CD4-positive, alpha-beta T cell (primary cell): Measurements from ENCODE around the gene SLC17A9. TPM values are rescaled to one million over a fixed set of nuclear protein-coding genes. Genes with fewer than 3 reads are reported as not detected.

ENCODE experiments used
- ATAC-seq: fragments of 200-7000 bp; cut with Tn5 transposase; one replicate; pipeline ENCODE4 v1.10.0; 2022; ENCODE audit warnings: mild to moderate bottlenecking; ENCODE audit not compliant: poor library complexity
- CTCF ChIA-PET: fragments of 350-600 bp; sonication (Branson Sonifier 250); formaldehyde crosslinking; loops from one replicate; lab custom pipeline; 2021; ENCODE audit warnings: antibody characterized with exemption, inconsistent platforms; lab: Charles Lee
- POLR2A ChIA-PET: fragments of 350-600 bp; sonication (Branson Sonifier 250); formaldehyde crosslinking; loops from one replicate; lab custom pipeline; 2021; ENCODE audit warnings: antibody characterized with exemption, inconsistent platforms; lab: Charles Lee
- DNase-seq, 14 experiments: peaks; one replicate each; pipeline ENCODE4 v3.0.0-alpha.2; 2013 to 2020; ENCODE audit warnings: mixed read lengths in 2 of 14
- H3K27ac ChIP-seq, 2 donors: one replicate each; pipeline versions ENCODE4 v1.5.1 to v1.7.0; 2013; ENCODE audit warnings: low read length in 2 of 2, low read depth in 1 of 2, mild to moderate bottlenecking in 1 of 2
- H3K27me3 ChIP-seq, 2 experiments: 1 replicate in 1 of 2; 2 replicates in 1 of 2; pipeline versions ENCODE4 v1.6.1 to v1.7.0; 2013; ENCODE audit warnings: low read length in 2 of 2, control low read depth in 1 of 2, mild to moderate bottlenecking in 1 of 2, moderate library complexity in 1 of 2; ENCODE audit not compliant: insufficient read depth in 2 of 2, control insufficient read depth in 1 of 2
- H3K36me3 ChIP-seq: one replicate; pipeline ENCODE4 v1.6.1; 2013; ENCODE audit warnings: low read length, control low read depth; ENCODE audit not compliant: insufficient read depth
- H3K4me1 ChIP-seq: one replicate; pipeline ENCODE4 v1.6.1; 2013; ENCODE audit warnings: low read length, control low read depth; ENCODE audit not compliant: insufficient read depth
- H3K4me3 ChIP-seq: one replicate; pipeline ENCODE4 v1.5.1; 2013; ENCODE audit warnings: mild to moderate bottlenecking, low read length, moderate library complexity
- H3K9me3 ChIP-seq, 2 experiments: 1 replicate in 1 of 2; 2 replicates in 1 of 2; pipeline versions ENCODE4 v1.6.1 to v1.7.0; 2013; ENCODE audit warnings: low read length in 2 of 2, mild to moderate bottlenecking in 2 of 2, control low read depth in 1 of 2, moderate library complexity in 1 of 2; ENCODE audit not compliant: control insufficient read depth in 1 of 2, insufficient read depth in 1 of 2
- H3K27ac Mint-ChIP-seq: one replicate; pipeline ENCODE4 v1.8.0; 2020; ENCODE audit warnings: mixed read lengths
- H3K27me3 Mint-ChIP-seq: one replicate; pipeline ENCODE4 v1.8.0; 2021; ENCODE audit warnings: mixed read lengths
- H3K36me3 Mint-ChIP-seq: one replicate; pipeline ENCODE4 v1.8.0; 2021; ENCODE audit warnings: low read depth, mixed read lengths
- H3K4me1 Mint-ChIP-seq: one replicate; pipeline ENCODE4 v1.8.0; 2021; ENCODE audit warnings: low read depth, mixed read lengths
- H3K4me3 Mint-ChIP-seq: one replicate; pipeline ENCODE4 v1.8.0; 2020; ENCODE audit warnings: mild to moderate bottlenecking, mixed read lengths
- H3K9me3 Mint-ChIP-seq: one replicate; pipeline ENCODE4 v1.8.0; 2020; ENCODE audit warnings: mixed read lengths
- intact Hi-C, 2 experiments: fragments of 100-400 bp; cut with DNase I in 1 of 2; cut with micrococcal nuclease in 1 of 2; formaldehyde crosslinking; loops; one replicate each; pipeline versions ENCODE4 v1.15.1 to v1.9.0; 2023 to 2025; cut with DNase I, micrococcal nuclease
- total RNA-seq, 174 experiments: library from RNA in 2 of 174; stranded (reverse) in 2 of 174; gene quantifications; one replicate each; pipeline ENCODE4 v1.2.3 and lab custom pipeline; 2021 to 2026
- TF ChIP-seq, protein P1 (sequence below): fragments of 200-600 bp; IDR thresholded peaks from one replicate; pipeline ENCODE4 v1.8.0; 2022; ENCODE audit warnings: antibody characterized with exemption, mild to moderate bottlenecking

Gene SLC17A9
- total RNA-seq, 2 experiments from 2014 or later, result 3.5 to 5.5 TPM

DNA sequence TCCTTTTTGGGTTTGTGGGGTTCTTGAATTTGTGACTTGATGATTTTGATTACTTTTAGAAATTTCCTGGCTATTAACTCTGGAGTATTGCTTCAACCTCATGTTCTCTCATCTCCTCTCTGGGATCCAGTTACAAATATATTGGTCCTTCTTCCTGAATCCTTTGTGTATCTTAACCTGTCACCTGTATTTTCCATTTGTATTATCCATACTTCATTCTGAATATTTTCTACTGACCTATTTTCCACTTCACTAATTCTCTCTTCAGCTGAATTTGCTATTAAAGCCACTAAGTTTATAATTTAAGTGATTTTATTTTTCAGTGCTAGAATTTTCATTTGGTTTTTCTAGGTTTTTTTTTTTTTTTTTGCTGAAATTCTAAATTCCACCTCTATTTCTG is 60.7 kb downstream of the SLC17A9 start:
- H3K27me3 ChIP-seq, result peaks cover 34 to 35% of the 10 kb centered on the region in 2 experiments
- no peaks in the 10 kb centered on the region for H3K36me3 Mint-ChIP-seq
- peaks cover 12 to 42% of the 10 kb centered on the region in 2 experiments for H3K9me3 ChIP-seq
- ATAC-seq (no peak), DNase-seq (no peak)
- H3K27me3 Mint-ChIP-seq, result peaks cover 75% of the 10 kb centered on the region
- no peaks in the 10 kb centered on the region for H3K9me3 Mint-ChIP-seq
- TF ChIP-seq, protein P1, sequence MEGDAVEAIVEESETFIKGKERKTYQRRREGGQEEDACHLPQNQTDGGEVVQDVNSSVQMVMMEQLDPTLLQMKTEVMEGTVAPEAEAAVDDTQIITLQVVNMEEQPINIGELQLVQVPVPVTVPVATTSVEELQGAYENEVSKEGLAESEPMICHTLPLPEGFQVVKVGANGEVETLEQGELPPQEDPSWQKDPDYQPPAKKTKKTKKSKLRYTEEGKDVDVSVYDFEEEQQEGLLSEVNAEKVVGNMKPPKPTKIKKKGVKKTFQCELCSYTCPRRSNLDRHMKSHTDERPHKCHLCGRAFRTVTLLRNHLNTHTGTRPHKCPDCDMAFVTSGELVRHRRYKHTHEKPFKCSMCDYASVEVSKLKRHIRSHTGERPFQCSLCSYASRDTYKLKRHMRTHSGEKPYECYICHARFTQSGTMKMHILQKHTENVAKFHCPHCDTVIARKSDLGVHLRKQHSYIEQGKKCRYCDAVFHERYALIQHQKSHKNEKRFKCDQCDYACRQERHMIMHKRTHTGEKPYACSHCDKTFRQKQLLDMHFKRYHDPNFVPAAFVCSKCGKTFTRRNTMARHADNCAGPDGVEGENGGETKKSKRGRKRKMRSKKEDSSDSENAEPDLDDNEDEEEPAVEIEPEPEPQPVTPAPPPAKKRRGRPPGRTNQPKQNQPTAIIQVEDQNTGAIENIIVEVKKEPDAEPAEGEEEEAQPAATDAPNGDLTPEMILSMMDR, result no peak
- intact Hi-C loops, result no loop called here
- peaks cover 28% of the 10 kb centered on the region for H3K4me1 ChIP-seq
- ChIA-PET CTCF (no interaction called here), POLR2A (no interaction called here)
- no peak overlapping the region for H3K27ac Mint-ChIP-seq
- no peak overlapping the region for H3K4me3 ChIP-seq
- no peak overlapping the region for H3K4me3 Mint-ChIP-seq
- H3K4me1 Mint-ChIP-seq, result peaks cover 18% of the 10 kb centered on the region
- H3K36me3 ChIP-seq, result no peaks in the 10 kb centered on the region
- no peak overlapping the region for H3K27ac ChIP-seq

DNA sequence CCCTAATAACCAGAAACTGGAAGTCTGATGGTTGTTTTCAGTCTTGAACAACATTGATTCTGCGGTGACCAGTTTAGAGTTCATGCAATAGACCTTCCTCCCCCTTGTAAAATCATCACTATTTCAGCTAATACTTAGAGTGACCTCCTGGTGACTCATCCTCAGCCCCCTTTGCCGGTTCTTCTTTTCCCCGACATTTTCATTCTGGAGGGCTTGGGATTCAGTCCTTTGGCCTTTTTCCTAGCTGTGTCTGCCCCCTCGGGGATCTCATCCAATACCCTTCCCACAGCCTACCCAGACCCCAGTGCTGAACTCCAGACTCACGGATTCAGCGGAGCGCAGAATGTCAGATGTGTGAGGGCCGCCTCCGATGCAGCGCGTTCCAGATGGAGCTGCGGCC is 61.8 kb downstream of the SLC17A9 start:
- H3K36me3 ChIP-seq, result no peaks in the 10 kb centered on the region
- no peaks in the 10 kb centered on the region for H3K36me3 Mint-ChIP-seq
- DNase-seq (no peak), ATAC-seq (no peak)
- ChIA-PET CTCF (interaction anchor here (1.6 kb wide), 1 partner anchor 42 kb away, joined by 4 read pairs; no protein-coding TSS in a partner anchor), POLR2A (no interaction called here)
- no peak overlapping the region for H3K4me3 Mint-ChIP-seq
- peaks cover 12 to 34% of the 10 kb centered on the region in 2 experiments for H3K9me3 ChIP-seq
- peaks cover 26 to 27% of the 10 kb centered on the region in 2 experiments for H3K27me3 ChIP-seq
- H3K27me3 Mint-ChIP-seq, result peaks cover 74% of the 10 kb centered on the region
- H3K4me3 ChIP-seq, result no peak overlapping the region
- H3K9me3 Mint-ChIP-seq, result no peaks in the 10 kb centered on the region
- TF ChIP-seq, protein P1, result no peak
- H3K27ac Mint-ChIP-seq, result no peak overlapping the region
- H3K4me1 Mint-ChIP-seq, result peaks cover 9% of the 10 kb centered on the region
- peaks cover 18% of the 10 kb centered on the region for H3K4me1 ChIP-seq
- no peak overlapping the region for H3K27ac ChIP-seq
- intact Hi-C loops, result no loop called here

DNA sequence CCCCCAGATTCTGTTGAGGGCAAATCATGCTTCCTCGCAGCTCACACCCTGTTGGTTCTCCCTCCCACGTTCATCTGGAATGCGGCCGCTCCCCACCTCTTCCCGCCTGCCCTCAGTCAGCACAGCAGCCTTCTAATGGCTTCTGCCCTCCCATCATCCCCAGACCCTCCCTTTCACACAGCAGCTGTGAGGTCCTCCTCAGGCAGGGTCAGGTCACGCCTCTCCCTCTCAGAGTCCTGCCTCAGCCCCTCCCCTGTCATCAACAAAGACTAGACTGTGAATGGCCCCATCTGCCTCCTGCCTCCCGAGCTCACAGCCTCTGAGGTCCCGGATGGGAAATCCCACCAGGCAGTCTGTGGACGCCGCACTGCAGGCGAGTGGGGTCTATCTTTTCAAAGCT is 62.2 kb downstream of the SLC17A9 start:
- H3K27me3 ChIP-seq, result peaks cover 25 to 27% of the 10 kb centered on the region in 2 experiments
- H3K4me1 ChIP-seq, result peaks cover 13% of the 10 kb centered on the region
- TF ChIP-seq, protein P1, result no peak
- no peak overlapping the region for H3K4me3 ChIP-seq
- intact Hi-C loops, result no loop called here
- CTCF ChIA-PET, result interaction anchor here (1.6 kb wide), 1 partner anchor 42 kb away, joined by 4 read pairs; no protein-coding TSS in a partner anchor
- ATAC-seq (no peak), DNase-seq (no peak)
- H3K36me3 ChIP-seq, result no peaks in the 10 kb centered on the region
- no peak overlapping the region for H3K27ac Mint-ChIP-seq
- peak overlapping the region; percentile 25 for H3K4me3 Mint-ChIP-seq
- POLR2A ChIA-PET, result no interaction called here
- H3K27ac ChIP-seq, result no peak overlapping the region
- H3K4me1 Mint-ChIP-seq, result peaks cover 9% of the 10 kb centered on the region
- peaks cover 12 to 34% of the 10 kb centered on the region in 2 experiments for H3K9me3 ChIP-seq
- no peaks in the 10 kb centered on the region for H3K36me3 Mint-ChIP-seq
- H3K27me3 Mint-ChIP-seq, result peaks cover 77% of the 10 kb centered on the region
- H3K9me3 Mint-ChIP-seq, result no peaks in the 10 kb centered on the region
